NT2/D1 (cell line): ENCODE data around the gene MMP1.

Source experiments
- SUZ12 ChIP-seq: IDR thresholded peaks from 2 replicates; pipeline ENCODE4 v1.6.1; 2011; ENCODE audit not compliant: insufficient read length, insufficient read depth; ENCODE audit errors: extremely low read depth
- ZNF274 ChIP-seq: IDR thresholded peaks from 2 replicates; pipeline ENCODE4 v1.6.1; 2011; ENCODE audit warnings: mild to moderate bottlenecking, low read depth, low read length

- TF ChIP-seq ZNF274 (no peak), SUZ12 (no peak)
Measured at GRCh38 chr11:102837156-102837555, 39.2 kb upstream of the MMP1 start.
